Measurements from ENCODE around the gene NACC2. TPM values are rescaled to one million over a fixed set of nuclear protein-coding genes. Genes with fewer than 3 reads are reported as not detected.

The NACC2 gene
- total RNA-seq, 1 donor from 2014 or later: 1.6 TPM

GRCh38 chr9:136026266-136026942 lies 68.7 kb downstream of the NACC2 start:
- H3K4me3 Mint-ChIP-seq: no peak overlapping the region
- intact Hi-C loops (cut with micrococcal nuclease): no loop called here
- ATAC-seq (ENCODE audit: low read depth) (no peak), DNase-seq (no peak)
- H3K27me3 Mint-ChIP-seq: peaks cover 6% of the 10 kb centered on the region
- ChIA-PET POLR2A (no interaction called here), CTCF (no interaction called here)
- no peaks in the 10 kb centered on the region for H3K4me1 Mint-ChIP-seq
- no peak for TF ChIP-seq CTCF (IDR thresholded peaks at IDR 0.05)
- peaks cover 2% of the 10 kb centered on the region for H3K9me3 Mint-ChIP-seq
- H3K27ac Mint-ChIP-seq: no peak overlapping the region
- H3K36me3 Mint-ChIP-seq (ENCODE audit: low read depth): no peaks in the 10 kb centered on the region

- Mint-ChIP-seq H3K4me1 (no peaks in the 10 kb centered on the region), H3K36me3 (ENCODE audit: low read depth) (no peaks in the 10 kb centered on the region), H3K27ac (no peak overlapping the region), H3K9me3 (peaks cover 2% of the 10 kb centered on the region), H3K27me3 (peaks cover 6% of the 10 kb centered on the region), H3K4me3 (no peak overlapping the region)
- intact Hi-C loops (cut with micrococcal nuclease): no loop called here
- DNase-seq: no peak
- TF ChIP-seq CTCF (IDR thresholded peaks at IDR 0.05): no peak
- ChIA-PET CTCF (no interaction called here), POLR2A (no interaction called here)
- ATAC-seq (ENCODE audit: low read depth): no peak
Observed at GRCh38 chr9:136025481-136025880, 69.6 kb downstream of the NACC2 start.

GRCh38 chr9:136024696-136025316 lies 70.3 kb downstream of the NACC2 start:
- H3K36me3 Mint-ChIP-seq (ENCODE audit: low read depth): no peaks in the 10 kb centered on the region
- ChIA-PET POLR2A (no interaction called here), CTCF (no interaction called here)
- no peak overlapping the region for H3K27ac Mint-ChIP-seq
- no peak for ATAC-seq (ENCODE audit: low read depth)
- H3K9me3 Mint-ChIP-seq: peaks cover 2% of the 10 kb centered on the region
- no peak for DNase-seq
- no peak for TF ChIP-seq CTCF (IDR thresholded peaks at IDR 0.05)
- no peak overlapping the region for H3K4me3 Mint-ChIP-seq
- peaks cover 6% of the 10 kb centered on the region for H3K27me3 Mint-ChIP-seq
- H3K4me1 Mint-ChIP-seq: no peaks in the 10 kb centered on the region
- intact Hi-C loops (cut with micrococcal nuclease): no loop called here

DNA sequence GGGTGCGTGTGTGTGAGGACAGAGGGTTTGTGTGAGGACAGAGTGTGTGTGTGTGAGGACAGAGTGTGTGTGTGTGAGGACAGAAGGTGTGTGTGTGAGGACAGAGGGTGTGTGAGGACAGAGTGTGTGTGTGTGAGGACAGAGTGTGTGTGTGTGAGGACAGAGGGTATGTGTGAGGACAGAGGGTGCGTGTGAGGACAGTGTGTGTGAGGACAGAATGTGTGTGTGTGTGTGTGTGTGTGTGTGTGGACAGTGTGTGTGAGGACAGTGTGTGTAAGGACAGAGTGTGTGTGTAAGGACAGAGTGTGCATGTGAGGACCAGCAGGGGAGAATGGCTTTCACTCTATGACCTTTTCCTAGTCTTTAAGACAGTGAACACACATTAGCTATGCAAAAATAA lies 70.8 kb downstream of the NACC2 start:
- DNase-seq: no peak
- Mint-ChIP-seq H3K9me3 (peaks cover 2% of the 10 kb centered on the region), H3K4me3 (no peak overlapping the region), H3K27me3 (peaks cover 6% of the 10 kb centered on the region), H3K4me1 (no peaks in the 10 kb centered on the region), H3K36me3 (ENCODE audit: low read depth) (no peaks in the 10 kb centered on the region), H3K27ac (no peak overlapping the region)
- no peak for ATAC-seq (ENCODE audit: low read depth)
- CTCF ChIA-PET: no interaction called here
- POLR2A ChIA-PET: no interaction called here
- intact Hi-C loops (cut with micrococcal nuclease): no loop called here
- TF ChIP-seq CTCF (IDR thresholded peaks at IDR 0.05): no peak

DNA sequence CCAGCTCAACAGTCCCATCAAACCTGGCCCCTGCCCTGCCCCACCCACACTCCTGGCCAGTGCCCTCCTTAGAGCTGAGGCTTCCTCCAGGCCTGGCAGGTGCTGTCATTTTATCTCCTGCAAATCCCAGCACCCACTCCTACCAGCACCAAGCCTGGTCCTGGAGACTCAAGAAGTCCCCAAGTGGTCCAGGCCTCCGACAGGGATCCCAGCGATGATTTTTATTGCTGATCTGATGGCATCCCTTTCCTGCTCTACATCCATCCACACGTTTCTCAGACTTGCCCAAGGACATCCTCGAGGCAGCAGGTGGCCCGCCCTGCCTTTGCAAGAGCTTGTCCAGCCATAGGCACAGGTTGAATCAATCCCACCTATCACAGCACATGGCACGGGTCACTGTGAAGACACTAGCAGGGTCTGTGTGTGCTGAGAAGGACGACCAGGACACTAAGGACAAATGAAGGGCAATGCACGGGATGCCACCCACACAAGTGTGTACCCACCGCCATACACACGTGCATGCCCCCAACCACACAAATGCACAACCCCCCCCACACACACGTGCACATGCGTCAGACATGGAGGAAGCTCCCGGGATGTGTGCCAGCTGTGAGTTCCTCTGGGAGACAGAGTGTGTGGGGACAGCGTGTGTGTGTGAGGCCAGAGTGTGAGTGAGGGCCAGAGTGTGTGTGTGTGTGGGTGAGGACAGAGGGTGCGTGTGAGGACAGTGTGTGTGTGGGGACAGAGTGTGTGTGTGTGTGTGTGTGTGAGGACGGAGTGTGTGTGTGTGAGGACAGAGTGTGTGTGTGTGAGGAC lies 71.5 kb downstream of the NACC2 start:
- CTCF ChIA-PET: no interaction called here
- no peak overlapping the region for H3K4me3 Mint-ChIP-seq
- no peak for TF ChIP-seq CTCF (IDR thresholded peaks at IDR 0.05)
- no peaks in the 10 kb centered on the region for H3K4me1 Mint-ChIP-seq
- POLR2A ChIA-PET: no interaction called here
- H3K9me3 Mint-ChIP-seq: peaks cover 2% of the 10 kb centered on the region
- peaks cover 6% of the 10 kb centered on the region for H3K27me3 Mint-ChIP-seq
- intact Hi-C loops (cut with micrococcal nuclease): no loop called here
- DNase-seq (no peak), ATAC-seq (ENCODE audit: low read depth) (no peak)
- no peaks in the 10 kb centered on the region for H3K36me3 Mint-ChIP-seq (ENCODE audit: low read depth)
- no peak overlapping the region for H3K27ac Mint-ChIP-seq
